IMR-90 (cell line): ENCODE results near the gene KIAA0040. TPM values are rescaled to one million over a fixed set of nuclear protein-coding genes. Genes with fewer than 3 reads are reported as not detected.

Experiments used
- ATAC-seq: fragments of 200-7000 bp; cut with Tn5 transposase; 2 replicates; pipeline ENCODE4 v1.9.1; 2020; ENCODE audit warnings: low read depth, mild to moderate bottlenecking, moderate library complexity
- BruUV-seq: library from RNA; stranded (reverse); fragments of 400-500 nt; replicated peaks from 2 replicates; lab custom pipeline; 2021; lab: Mats Ljungman, UMichigan
- CTCF ChIA-PET: fragments of 300-600 bp; formaldehyde crosslinking; extraction: SDS; loops from one replicate; lab custom pipeline; 2021; ENCODE audit warnings: antibody characterized with exemption; lab: Yijun Ruan, JAX
- POLR2A ChIA-PET: fragments of 300-600 bp; sonication (Branson Sonifier 250); formaldehyde crosslinking; loops from one replicate; lab custom pipeline; 2022; ENCODE audit warnings: antibody characterized with exemption; ENCODE audit not compliant: unreplicated experiment; lab: Charles Lee
- DNase-seq: peaks from one replicate; pipeline ENCODE4 v3.0.0; 2013
- H2AFZ ChIP-seq: replicated peaks from 2 replicates; pipeline ENCODE3; 2013; ENCODE audit warnings: low read length, mild to moderate bottlenecking; ENCODE audit not compliant: poor library complexity
- H2AK5ac ChIP-seq: 2 replicates; pipeline ENCODE4 v1.6.1; 2013; ENCODE audit warnings: low read depth, low read length, inconsistent platforms
- H2AK9ac ChIP-seq: replicated peaks from 2 replicates; pipeline ENCODE3; 2013; ENCODE audit warnings: mild to moderate bottlenecking, low read depth, low read length, moderate library complexity; ENCODE audit not compliant: poor library complexity
- H2BK120ac ChIP-seq: 2 replicates; pipeline ENCODE4 v1.6.1; 2013; ENCODE audit warnings: low read depth, low read length, inconsistent platforms
- H2BK15ac ChIP-seq: 3 replicates; pipeline ENCODE4 v1.6.1; 2013; ENCODE audit warnings: low read depth, low read length, inconsistent platforms
- H2BK20ac ChIP-seq: 2 replicates; pipeline ENCODE4 v1.6.1; 2013; ENCODE audit warnings: low read depth, mild to moderate bottlenecking, inconsistent platforms, low read length, moderate library complexity
- H2BK5ac ChIP-seq: 2 replicates; pipeline ENCODE4 v1.6.1; 2013; ENCODE audit warnings: mild to moderate bottlenecking, low read depth, low read length, inconsistent platforms; ENCODE audit not compliant: poor library complexity, severe bottlenecking
- H3K14ac ChIP-seq: replicated peaks from 2 replicates; pipeline ENCODE4 v1.6.1; 2013; ENCODE audit warnings: low read depth, low read length, inconsistent platforms
- H3K18ac ChIP-seq: 2 replicates; pipeline ENCODE4 v1.6.1; 2013; ENCODE audit warnings: low read depth, low read length, control low read depth
- H3K23ac ChIP-seq: 2 replicates; pipeline ENCODE4 v1.6.1; 2013; ENCODE audit warnings: low read depth, low read length, inconsistent platforms
- H3K27ac ChIP-seq: 2 replicates; pipeline ENCODE4 v1.5.1; 2013; ENCODE audit warnings: mild to moderate bottlenecking, control low read depth, low read length; ENCODE audit not compliant: insufficient read depth
- H3K27me3 ChIP-seq: 2 replicates; pipeline ENCODE4 v1.6.1; 2013; ENCODE audit warnings: low read length; ENCODE audit not compliant: control insufficient read depth, insufficient read depth
- H3K36me3 ChIP-seq: 2 replicates; pipeline ENCODE4 v1.6.1; 2013; ENCODE audit warnings: low read length, mixed read lengths; ENCODE audit not compliant: control insufficient read depth, insufficient read depth
- H3K4ac ChIP-seq: 2 replicates; pipeline ENCODE4 v1.6.1; 2013; ENCODE audit warnings: low read depth, low read length, inconsistent platforms
- H3K4me1 ChIP-seq: 2 replicates; pipeline ENCODE4 v1.6.1; 2013; ENCODE audit warnings: low read length, mixed read lengths; ENCODE audit not compliant: control insufficient read depth, insufficient read depth
- H3K4me2 ChIP-seq: 2 replicates; pipeline ENCODE4 v1.6.1; 2013; ENCODE audit warnings: low read depth, mild to moderate bottlenecking, control low read depth, low read length, moderate library complexity
- H3K4me3 ChIP-seq: 2 replicates; pipeline ENCODE4 v1.5.1; 2013; ENCODE audit warnings: low read depth, mild to moderate bottlenecking, control low read depth, low read length, moderate library complexity; ENCODE audit not compliant: insufficient read depth
- H3K56ac ChIP-seq: 2 replicates; pipeline ENCODE4 v1.6.1; 2013; ENCODE audit warnings: low read length, inconsistent platforms; ENCODE audit not compliant: insufficient read depth; ENCODE audit errors: extremely low read depth
- H3K79me1 ChIP-seq, 2 experiments: 2 replicates each; pipeline ENCODE4 v1.6.1; 2013; ENCODE audit warnings: low read length in 2 of 2, inconsistent platforms in 1 of 2, low read depth in 1 of 2
- H3K9ac ChIP-seq: 2 replicates; pipeline ENCODE4 v1.6.1; 2013; ENCODE audit warnings: low read depth, low read length, control low read depth
- H3K9me1 ChIP-seq: 2 replicates; pipeline ENCODE4 v1.6.1; 2013; ENCODE audit warnings: low read length, inconsistent platforms; ENCODE audit not compliant: insufficient read depth
- H3K9me3 ChIP-seq: 2 replicates; pipeline ENCODE4 v1.6.1; 2013; ENCODE audit warnings: low read length; ENCODE audit not compliant: control insufficient read depth, insufficient read depth
- H4K20me1 ChIP-seq: 2 replicates; pipeline ENCODE4 v1.6.1; 2013; ENCODE audit warnings: low read length, inconsistent platforms; ENCODE audit not compliant: insufficient read depth
- H4K5ac ChIP-seq: 2 replicates; pipeline ENCODE4 v1.6.1; 2013; ENCODE audit warnings: mild to moderate bottlenecking, low read depth, low read length, control low read depth
- H4K8ac ChIP-seq, 2 experiments: 2 replicates each; pipeline ENCODE4 v1.6.1; 2013; ENCODE audit warnings: low read depth in 2 of 2, low read length in 2 of 2, control low read depth in 1 of 2, inconsistent platforms in 1 of 2
- H4K91ac ChIP-seq: 2 replicates; pipeline ENCODE4 v1.6.1; 2013; ENCODE audit warnings: low read depth, low read length, inconsistent platforms; ENCODE audit not compliant: insufficient read depth
- CEBPB ChIP-seq: IDR thresholded peaks from 2 replicates; pipeline ENCODE4 v1.6.1; 2012; ENCODE audit warnings: low read depth, low read length, improper control_type of control experiment
- ELK1 ChIP-seq: fragments of 150-350 bp; IDR thresholded peaks from 2 replicates; pipeline ENCODE4 v1.6.1; 2016; ENCODE audit warnings: low read depth, mild to moderate bottlenecking, low read length, moderate library complexity, borderline replicate concordance
- MXI1 ChIP-seq: IDR thresholded peaks from 2 replicates; pipeline ENCODE4 v1.6.1; 2012; ENCODE audit warnings: low read depth, mild to moderate bottlenecking, low read length, moderate library complexity, borderline replicate concordance
- WGBS, 2 experiments: methylation state at CpG; one replicate each; pipeline versions ENCODE4 v1.1.5 to v1.1.7; 2013; ENCODE audit warnings: missing lambda C conversion rate in 2 of 2; ENCODE audit not compliant: insufficient read length in 1 of 2; ENCODE audit errors: extremely low coverage in 2 of 2; 5-methylcytosine and 5-hydroxymethylcytosine counted together
- dilution Hi-C: fragments of 300-500 bp; cut with HindIII; formaldehyde crosslinking; loops from one replicate; pipeline ENCODE4 v1.14.3; 2018; ENCODE audit warnings: low sequenced_read_pairs; ENCODE audit not compliant: unreplicated experiment
- in situ Hi-C: fragments of 300-500 bp; cut with MboI; formaldehyde crosslinking; loops from 3 replicates; pipeline ENCODE4 v1.14.3; 2019; ENCODE audit warnings: low sequenced_read_pairs, inconsistent platforms, mixed read lengths
- intact Hi-C: fragments of 100-400 bp; cut with micrococcal nuclease; formaldehyde crosslinking; loops from 2 replicates; pipeline ENCODE4 v1.10.0; 2022
- polyA plus RNA-seq, 3 experiments: library from polyadenylated mRNA; depleted of rRNA; stranded (reverse); fragments of >200 nt; gene quantifications; 2 replicates each; pipeline ENCODE4 v1.2.3, GENCODE V29; 2012; ENCODE audit warnings: low replicate concordance in 1 of 3
- total RNA-seq: library from RNA; depleted of rRNA; stranded (reverse); fragments of >200 nt; gene quantifications from 2 replicates; pipeline ENCODE4 v1.2.3, GENCODE V29; 2012

The KIAA0040 gene
- total and polyA plus RNA-seq, 2 of the 4 experiments (the other 2 are of a cell fraction): 0.05 to 0.18 TPM

- TF ChIP-seq CEBPB: no peak
Observed at GRCh38 chr1:175186433-175187160, 6.0 kb downstream of the KIAA0040 start (continued).

GRCh38 chr1:175185903-175186302 lies 6.7 kb downstream of the KIAA0040 start:
- no peak for ATAC-seq
- no peaks in the 10 kb centered on the region for H3K9me1 ChIP-seq
- H4K8ac ChIP-seq: no peak overlapping the region
- H3K56ac ChIP-seq: no peak overlapping the region
- no peak overlapping the region for H2AFZ ChIP-seq
- H2BK120ac ChIP-seq: no peak overlapping the region
- DNase-seq: no peak
- in situ Hi-C loops (no loop called here), dilution Hi-C loops (no loop called here), intact Hi-C loops (no loop called here)
- H3K14ac ChIP-seq: no peak overlapping the region
- H3K9me3 ChIP-seq: no peaks in the 10 kb centered on the region
- H2BK5ac ChIP-seq: no peak overlapping the region
- H3K4me3 ChIP-seq: no peak overlapping the region
- TF ChIP-seq MXI1 (no peak), CEBPB (peak; percentile 70), ELK1 (no peak)
- no peak overlapping the region for H2BK15ac ChIP-seq
- no peak overlapping the region for H2AK5ac ChIP-seq
- CTCF ChIA-PET: interaction anchor here (0.9 kb wide), 1 partner anchor 10 kb away, joined by 4 read pairs; no protein-coding TSS in a partner anchor
- H4K91ac ChIP-seq: no peak overlapping the region
- no peak overlapping the region for H3K4me2 ChIP-seq
- peaks cover 2% of the 10 kb centered on the region; the same call in 1 of the 2 replicates for H3K27me3 ChIP-seq
- no peak overlapping the region for H3K23ac ChIP-seq
- H3K4me1 ChIP-seq: no peaks in the 10 kb centered on the region
- no TSS peak for BruUV-seq
- no peaks in the 10 kb centered on the region for H3K36me3 ChIP-seq
- no peak overlapping the region for H3K18ac ChIP-seq
- WGBS, 2 experiments: no CpG with 5 or more reads among the region's 1 CpG
- H3K27ac ChIP-seq: no peak overlapping the region
- no peak overlapping the region for H2BK20ac ChIP-seq
- H4K5ac ChIP-seq: no peak overlapping the region
- H3K9ac ChIP-seq: no peak overlapping the region
- no peak overlapping the region for H2AK9ac ChIP-seq
- POLR2A ChIA-PET: interaction anchor here (0.6 kb wide), 1 partner anchor 27 kb away, joined by 4 read pairs; no protein-coding TSS in a partner anchor
- H3K4ac ChIP-seq: no peak overlapping the region
- no peaks in the 10 kb centered on the region for H3K79me1 ChIP-seq
- no peaks in the 10 kb centered on the region for H4K20me1 ChIP-seq
